NCI-H2196 treated with DMSO at 0.1 percent for 48 hours (cell line): ENCODE data around the gene DPF1.

ENCODE experiments used
- DNase-seq: peaks from one replicate; lab custom pipeline; 2025; ENCODE audit not compliant: unreplicated experiment; lab: John Stamatoyannopoulos, UW

The DPF1 gene

DNA sequence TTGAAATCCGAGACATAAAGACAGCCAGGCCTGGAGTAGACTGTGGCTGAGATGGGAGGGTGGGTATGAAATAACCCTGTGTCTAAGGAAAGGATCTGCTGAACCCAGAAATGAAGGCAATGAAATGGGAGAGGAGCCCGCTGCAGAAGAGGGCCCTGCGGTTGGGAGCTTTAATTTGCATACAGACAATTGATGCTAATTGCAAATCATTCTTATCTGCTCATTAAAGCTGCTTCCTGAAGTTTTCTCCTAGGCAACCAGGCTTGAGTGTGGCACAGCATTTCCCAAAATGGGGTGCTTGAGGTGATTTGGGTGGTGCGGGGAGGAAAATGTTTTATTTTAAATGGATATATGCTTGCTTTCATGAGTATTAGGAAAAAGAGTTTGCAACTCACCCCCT, 55.4 kb downstream of the DPF1 start:
- no peak for DNase-seq

DNA sequence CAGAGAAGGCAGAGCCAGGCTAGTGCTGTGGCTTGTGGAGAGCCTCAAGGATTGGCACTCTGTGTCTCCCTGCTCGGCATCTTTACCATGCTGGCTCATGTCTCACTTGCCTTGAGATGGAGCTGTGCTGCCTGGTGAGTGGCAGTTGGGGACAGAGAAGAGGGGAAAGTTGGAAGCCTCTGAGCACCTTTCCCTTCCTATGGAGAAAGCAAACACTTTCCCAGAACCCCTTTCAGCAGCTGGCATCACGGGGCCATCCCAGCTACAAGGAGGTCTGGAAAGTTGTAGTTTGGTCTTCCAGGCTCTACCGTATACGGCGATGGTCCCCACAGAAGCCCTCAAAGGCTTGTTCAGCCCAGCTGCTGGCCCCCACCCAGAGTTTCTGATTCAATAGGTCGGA, 58.7 kb downstream of the DPF1 start:
- DNase-seq, result no peak

DNA sequence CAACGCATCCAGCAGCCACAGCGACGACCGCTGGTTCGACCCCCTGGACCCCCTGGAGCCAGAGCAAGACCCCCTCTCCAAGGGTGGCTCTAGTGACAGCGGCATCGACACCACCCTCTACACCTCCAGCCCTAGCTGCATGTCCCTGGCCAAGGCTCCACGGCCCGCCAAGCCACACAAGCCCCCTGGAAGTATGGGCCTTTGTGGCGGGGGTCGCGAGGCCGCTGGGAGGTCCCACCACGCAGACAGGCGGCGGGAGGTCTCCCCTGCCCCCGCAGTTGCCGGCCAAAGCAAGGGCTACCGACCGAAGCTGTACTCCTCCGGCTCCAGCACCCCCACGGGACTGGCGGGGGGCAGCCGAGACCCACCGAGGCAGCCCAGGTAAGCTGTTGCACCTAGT, 59.5 kb downstream of the DPF1 start:
- no peak for DNase-seq

DNA sequence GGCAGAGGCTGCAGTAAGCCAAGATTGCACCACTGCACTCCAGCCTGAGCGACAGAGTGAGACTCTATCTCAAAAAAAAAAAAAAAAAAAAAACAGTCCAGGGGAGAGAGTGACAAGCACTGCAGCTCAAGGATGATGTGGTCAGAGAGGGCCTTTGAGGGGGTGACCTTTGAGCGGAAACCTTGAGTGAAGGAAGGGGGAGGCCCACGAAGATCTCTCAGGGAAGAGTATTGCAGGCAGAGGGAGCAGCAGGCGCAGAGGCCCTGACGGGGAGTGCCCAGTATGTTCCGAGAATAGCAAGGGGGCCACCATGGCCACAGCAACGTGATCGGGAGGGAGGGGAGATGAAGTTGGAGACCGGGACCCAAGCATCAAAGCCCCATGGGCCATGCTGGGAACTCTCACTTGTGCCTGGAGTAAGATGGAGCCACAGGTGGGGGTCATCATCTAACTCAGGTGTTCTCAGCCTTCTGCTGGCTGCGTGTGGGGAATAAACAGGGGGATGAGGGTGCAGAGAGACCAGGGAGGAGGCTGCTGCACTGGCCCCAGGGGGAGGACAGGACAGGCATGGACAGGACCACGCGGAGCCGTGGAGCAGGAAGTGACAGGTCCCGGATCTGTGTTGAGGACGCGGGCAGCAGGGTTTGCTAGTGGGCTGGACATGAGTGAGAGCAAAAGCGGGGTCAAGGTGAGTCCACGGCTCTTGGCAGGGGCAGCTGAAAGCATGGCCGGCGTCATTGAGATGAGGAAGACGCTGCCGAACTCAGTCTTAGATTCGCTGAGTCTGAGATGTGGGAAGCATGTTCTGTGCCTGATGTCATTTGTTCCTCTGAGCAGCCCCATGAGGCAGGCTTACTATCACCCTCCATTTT, 60.4 kb downstream of the DPF1 start:
- DNase-seq, result no peak

DNA sequence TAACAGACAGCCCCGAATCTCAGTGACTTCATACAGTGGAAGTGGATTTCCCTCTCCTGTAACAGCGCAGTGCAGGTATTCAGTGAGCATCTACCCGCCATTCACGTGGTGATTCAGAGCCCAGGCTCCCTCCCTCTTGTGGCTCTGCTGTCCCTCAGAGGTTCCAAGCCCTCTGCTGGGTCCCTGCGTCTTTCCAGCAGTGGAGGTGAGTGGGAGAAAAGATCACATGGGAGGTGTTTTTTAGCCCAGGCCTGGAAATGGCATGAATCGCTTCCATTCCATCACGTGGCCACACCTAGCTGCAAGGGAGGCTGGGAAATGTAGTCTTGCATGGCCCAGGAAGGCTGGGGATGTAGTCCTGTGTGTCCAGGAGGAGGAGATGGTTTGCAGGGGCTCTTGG, 61.4 kb downstream of the DPF1 start:
- DNase-seq, result no peak

DNA sequence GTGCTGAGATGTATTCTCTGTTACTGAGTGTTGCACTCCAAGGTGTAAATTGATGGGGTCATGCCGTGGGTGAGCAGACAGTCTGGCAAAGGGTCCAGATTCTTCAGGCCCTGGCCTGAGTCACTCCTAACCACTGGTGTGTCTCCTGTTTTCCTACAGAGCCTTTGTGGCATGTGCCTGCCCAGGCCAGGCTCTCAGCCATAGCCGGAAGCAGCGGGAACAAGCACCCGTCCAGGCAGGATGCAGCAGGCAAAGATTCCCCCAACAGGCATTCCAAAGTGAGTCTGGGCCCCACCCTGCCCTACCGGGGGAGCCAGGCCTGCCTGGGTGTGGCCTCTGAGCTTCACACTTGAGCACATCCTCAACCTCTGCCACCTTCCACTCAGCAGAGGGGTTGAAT, 61.9 kb downstream of the DPF1 start:
- DNase-seq, result no peak
